Measurements from ENCODE around the gene PTPRT.

- no peak for TF ChIP-seq CTCF (IDR thresholded peaks at IDR 0.05)
- TF ChIP-seq ZFX (IDR thresholded peaks at IDR 0.05; ENCODE audit: borderline replicate concordance): no peak
Observed at GRCh38 chr20:42516692-42517091, 673.0 kb downstream of the PTPRT start.

Data from 22Rv1 (cell line).